Heart right ventricle (tissue), 16 donors: Measurements from ENCODE around the gene MAL. TPM values are rescaled to one million over a fixed set of nuclear protein-coding genes. Genes with fewer than 3 reads are reported as not detected.
A peak's percentile ranks its signal among the peaks of the same experiment; 100 is the strongest.

Source experiments
- ATAC-seq, 8 donors: fragments of 200-7000 bp; cut with Tn5 transposase; one replicate each; pipeline ENCODE4 v1.9.1; 2020; ENCODE audit warnings: mild to moderate bottlenecking in 8 of 8, moderate library complexity in 8 of 8, moderate number of reproducible peaks in 1 of 8
- DNase-seq, 2 donors: peaks; one replicate each; pipeline ENCODE4 v3.0.0-alpha.2; 2020
- H3K27ac ChIP-seq, 10 donors: fragments of 200-600 bp; sonication (generic) in 2 of 10; one replicate each; pipeline versions ENCODE4 v1.5.0 to v1.8.0; 2020 to 2022; ENCODE audit warnings: mild to moderate bottlenecking in 3 of 10
- H3K27me3 ChIP-seq, 7 donors: fragments of 200-600 bp; one replicate each; pipeline ENCODE4 v1.8.0; 2021 to 2022; ENCODE audit warnings: mild to moderate bottlenecking in 2 of 7
- H3K36me3 ChIP-seq, 9 donors: fragments of 200-600 bp; sonication (generic) in 1 of 9; one replicate each; pipeline versions ENCODE4 v1.5.0 to v1.8.0; 2020 to 2022; ENCODE audit warnings: mild to moderate bottlenecking in 2 of 9
- H3K4me1 ChIP-seq, 9 donors: fragments of 200-600 bp; sonication (generic) in 1 of 9; one replicate each; pipeline versions ENCODE4 v1.5.0 to v1.8.0; 2020 to 2022; ENCODE audit warnings: mild to moderate bottlenecking in 4 of 9
- H3K4me3 ChIP-seq, 10 donors: fragments of 200-600 bp; sonication (generic) in 2 of 10; one replicate each; pipeline versions ENCODE4 v1.5.0 to v1.8.0; 2020 to 2022; ENCODE audit warnings: mild to moderate bottlenecking in 7 of 10, moderate library complexity in 2 of 10
- H3K9me3 ChIP-seq, 11 donors: fragments of 200-600 bp in 10 of 11; sonication (generic) in 2 of 11; one replicate each; pipeline versions ENCODE4 v1.5.0 to v1.8.0; 2013 to 2022; ENCODE audit warnings: mild to moderate bottlenecking in 2 of 11, control low read depth in 1 of 11, moderate library complexity in 1 of 11
- CTCF ChIP-seq, 9 donors: fragments of 200-600 bp; sonication (generic) in 2 of 9; IDR thresholded peaks; one replicate each; pipeline versions ENCODE4 v1.5.0 to v1.8.0; 2021 to 2022; ENCODE audit warnings: antibody characterized with exemption in 9 of 9, mild to moderate bottlenecking in 5 of 9, moderate library complexity in 1 of 9
- WGBS, 2 donors: extraction: QIAGEN DNeasy Blood & Tissue Kit; methylation state at CpG; one replicate each; pipeline ENCODE4 v1.1.7; 2013; ENCODE audit warnings: inconsistent platforms in 1 of 2; 5-methylcytosine and 5-hydroxymethylcytosine counted together
- intact Hi-C, 10 donors: fragments of 100-400 bp; cut with DNase I; formaldehyde crosslinking; loops; one replicate each; pipeline versions ENCODE4 v1.11.1 to v1.14.2; 2022
- polyA plus RNA-seq, 2 donors: library from polyadenylated mRNA; stranded (reverse); fragments of 200-250 nt; gene quantifications; one replicate each; pipeline ENCODE4 v1.2.3, GENCODE V29; 2013
- total RNA-seq, 10 donors: library from RNA; stranded (reverse); fragmentation: NEBNext Ultra II Directional in 3 of 10; extraction: Animal tissue kit (Norgen Biotek cat#: 25700) in 3 of 10; gene quantifications; one replicate each; pipeline versions ENCODE4 v1.2.1 to v1.2.4, GENCODE V29; 2021 to 2023
- donor health status: Arrhythmogenic right ventricular cardiomyopathy.
- donor health status: ischemic (EF 13 %, LVEDD 7.1; RV severe dilation, severe dysfunction).
- donor health status: healthy with polysubstance abuse.
- donor health status: DM: no; HTN: yes; CAD: no.
- donor health status: DM: no; HTN: no; CAD: no.
- donor health status: ischemic (EF 25% LVEDD 6.9; RV normal size, moderate dysfunction).
- donor health status: ischemic (EF 25% LVEDD 5.7; RV mildly dilated, moderate dysfunction).
- donor health status: healthy.
- donor health status: DM: yes; HTN: yes; CAD: no.
- donor health status: Ischemic cardiomyopathy.
- donor health status: ischemic (EF 35%, LVEDD 5.7; RV mildly dilated, moderate dysfunction).
- donor health status: nonischemic (EF 11% LVEDD 7.7; RV severe dilation, severe dysfunction).
- donor health status: DM: yes; HTN: yes; CAD: no.
- donor health status: PGD.
- donor health status: ischemic (EF 29% LVEDD 5.4; RV normal size, mild dysfunction).
- donor health status: nonischemic (EF 23%, LVEDD 6.1; RV moderate dilation, normal function).

Gene MAL
- total and polyA plus RNA-seq, 12 donors, result 1.5 to 10.5 (median 3.6) TPM

- DNase-seq, result no peak
- intact Hi-C loops, result loop anchor here in 8 of 10 donors (2.0 to 10.0 kb wide), 6 partner anchors 53 to 100 kb away; partner anchors contain the start of gene MRPS5 (in 2 of the 8)
- Histone ChIP-seq H3K27ac (no peak overlapping the region), H3K36me3 (no peaks in the 10 kb centered on the region), H3K9me3 (no peaks in the 10 kb centered on the region), H3K4me1 (peaks cover 0 to 24% (median 13%) of the 10 kb centered on the region in 9 donors), H3K4me3 (no peak overlapping the region), H3K27me3 (peaks cover 11 to 65% (median 51%) of the 10 kb centered on the region in 7 donors)
- no peak for ATAC-seq
- TF ChIP-seq CTCF (IDR thresholded peaks at IDR 0.05), result no peak
- WGBS, 2 donors, result 65 to 69% methylated on average over 4 of the region's 4 CpGs
Observed at GRCh38 chr2:95021847-95022246, 3.7 kb upstream of the MAL start.

DNA sequence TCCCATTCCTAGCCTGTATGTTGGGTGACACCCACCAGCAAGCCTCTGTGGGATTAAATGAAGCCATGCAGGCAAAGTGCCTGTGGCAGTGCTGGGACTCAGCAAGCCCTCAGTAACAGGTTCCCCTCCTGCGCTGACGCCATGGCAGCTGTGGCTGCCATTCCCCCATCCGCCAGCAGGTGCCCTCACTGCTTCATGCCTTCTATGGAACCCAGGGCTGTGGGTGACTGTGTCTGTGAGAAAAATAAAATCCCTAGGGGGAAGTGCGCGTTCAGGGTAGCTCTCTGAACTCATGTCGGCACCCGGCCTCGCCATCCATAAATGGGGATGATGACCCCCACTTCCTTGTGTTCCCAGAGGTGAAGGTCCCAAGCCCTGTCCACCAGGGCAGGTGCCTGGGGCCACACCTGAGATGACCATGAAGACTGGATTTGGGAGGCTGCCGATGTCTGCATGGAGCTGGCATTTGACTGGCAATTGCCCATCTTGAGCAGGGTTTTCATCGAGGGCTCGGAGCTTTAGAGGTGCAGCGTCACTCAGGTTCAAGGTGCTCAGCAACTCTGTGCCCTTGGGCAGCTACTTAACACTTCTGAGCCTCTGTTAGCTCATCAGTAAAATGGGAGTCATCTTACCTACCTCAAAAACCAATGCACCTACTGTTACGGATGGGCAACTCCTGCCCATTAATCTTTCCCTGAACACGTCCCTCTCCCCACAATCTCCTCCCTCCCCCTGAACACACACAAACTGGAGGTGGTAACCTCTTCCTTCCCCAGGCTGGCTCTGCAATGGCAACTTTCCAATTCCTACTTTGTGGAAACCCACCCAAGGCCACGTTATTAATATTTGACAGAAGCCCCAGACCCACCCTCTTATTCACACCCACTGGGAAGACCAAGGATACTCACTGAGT is 2.9 kb upstream of the MAL start:
- peaks cover 13 to 72% (median 58%) of the 10 kb centered on the region in 7 donors for H3K27me3 ChIP-seq
- WGBS, 2 donors, result 28 to 35% methylated on average over 15 of the region's 15 CpGs

DNA sequence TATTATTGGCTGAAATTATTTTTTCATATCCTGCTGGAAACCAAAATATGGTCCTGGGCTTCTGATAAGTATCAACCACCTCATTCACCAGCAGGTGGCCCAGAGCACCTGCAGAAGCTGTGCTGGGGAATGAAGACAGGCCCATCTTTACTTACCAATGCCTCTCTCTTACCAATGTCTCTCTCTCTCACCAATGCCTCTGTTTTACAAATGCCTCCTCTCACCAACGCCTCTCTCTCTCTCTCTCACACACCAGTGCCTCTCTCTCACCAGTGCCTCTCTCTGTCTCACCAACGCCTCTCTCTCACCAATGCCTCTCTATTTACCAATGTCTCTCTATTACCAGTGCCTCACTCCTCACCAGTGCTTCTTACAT is 2.3 kb upstream of the MAL start:
- no peak overlapping the region for H3K4me3 ChIP-seq
- DNase-seq, result no peak
- TF ChIP-seq CTCF (IDR thresholded peaks at IDR 0.05), result no peak
- H3K36me3 ChIP-seq, result no peaks in the 10 kb centered on the region
- intact Hi-C loops, result loop anchor here in 8 of 10 donors (2.0 to 10.0 kb wide), 6 partner anchors 52 to 99 kb away; partner anchors contain the start of gene MRPS5 (in 2 of the 8)
- no peak overlapping the region for H3K27ac ChIP-seq
- WGBS, 2 donors, result 53 to 60% methylated on average over 2 of the region's 2 CpGs
- no peak for ATAC-seq
- peaks cover 0 to 24% (median 13%) of the 10 kb centered on the region in 9 donors for H3K4me1 ChIP-seq
- H3K9me3 ChIP-seq, result no peaks in the 10 kb centered on the region
- H3K27me3 ChIP-seq, result peaks cover 13 to 78% (median 64%) of the 10 kb centered on the region in 7 donors

More for the DNA sequence above, 2.9 kb upstream of the MAL start:
- Histone ChIP-seq H3K27ac (no peak overlapping the region), H3K4me1 (peaks cover 0 to 24% (median 13%) of the 10 kb centered on the region in 9 donors), H3K4me3 (no peak overlapping the region), H3K9me3 (no peaks in the 10 kb centered on the region), H3K36me3 (no peaks in the 10 kb centered on the region)
- ATAC-seq (peak; percentile 46 to 75 (median 72)), DNase-seq (peak; percentile 47 to 71)
- intact Hi-C loops, result loop anchor here in 8 of 10 donors (2.0 to 10.0 kb wide), 6 partner anchors 52 to 100 kb away; partner anchors contain the start of gene MRPS5 (in 2 of the 8)
- peak; percentile 67 to 95 (median 81) for TF ChIP-seq CTCF (IDR thresholded peaks at IDR 0.05)

DNA sequence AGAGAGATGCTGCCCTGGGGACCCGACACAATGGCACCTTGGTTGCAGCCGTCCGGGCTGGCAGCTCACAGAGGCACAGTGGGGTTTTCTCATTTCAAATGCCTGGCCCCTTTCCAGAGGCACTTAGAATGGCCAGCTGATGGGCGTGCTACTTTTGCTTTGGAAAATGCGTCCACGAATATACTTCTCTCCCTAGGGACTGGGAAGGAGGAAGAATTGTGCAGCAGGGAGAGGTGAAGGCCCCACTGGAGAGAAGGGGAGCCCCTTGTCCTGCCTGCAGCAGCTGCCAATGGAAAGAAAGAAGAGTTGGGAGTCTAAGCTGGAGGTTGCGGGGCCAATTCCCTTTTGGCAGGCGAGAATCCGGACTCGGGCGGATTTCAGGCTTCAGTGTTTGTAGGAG is 1.1 kb upstream of the MAL start:
- ATAC-seq, result no peak
- peak overlapping the region in 3 of 10 donors; percentile 44 to 57 (median 51) for H3K4me3 ChIP-seq
- no peak overlapping the region for H3K27ac ChIP-seq
- no peaks in the 10 kb centered on the region for H3K9me3 ChIP-seq
- WGBS, 2 donors, result 39 to 44% methylated on average over 11 of the region's 11 CpGs
- H3K27me3 ChIP-seq, result peaks cover 13 to 84% (median 75%) of the 10 kb centered on the region in 7 donors
- TF ChIP-seq CTCF (IDR thresholded peaks at IDR 0.05), result no peak
- peaks cover 0 to 24% (median 13%) of the 10 kb centered on the region in 9 donors for H3K4me1 ChIP-seq
- intact Hi-C loops, result loop anchor here in 8 of 10 donors (5.0 to 10.0 kb wide), 5 partner anchors 50 to 98 kb away; partner anchors contain the start of gene MRPS5 (in 2 of the 8)
- H3K36me3 ChIP-seq, result no peaks in the 10 kb centered on the region
- DNase-seq, result peak in 1 of 2 donors; percentile 26
